H1 (cell line): ENCODE results near the gene SIK1. TPM values are rescaled to one million over a fixed set of nuclear protein-coding genes. Genes with fewer than 3 reads are reported as not detected.
A peak's percentile ranks its signal among the peaks of the same experiment; 100 is the strongest.

Experiments
- CTCF ChIA-PET: fragments of 300-600 bp; sonication (Branson Sonifier 250); formaldehyde crosslinking; loops from one replicate; lab custom pipeline; 2021; ENCODE audit not compliant: partially characterized antibody; lab: Charles Lee
- POLR2A ChIA-PET: fragments of 300-600 bp; sonication (Branson Sonifier 250); formaldehyde crosslinking; loops from one replicate; lab custom pipeline; 2021; ENCODE audit warnings: inconsistent platforms; ENCODE audit not compliant: partially characterized antibody; lab: Charles Lee
- DNase-seq, 2 experiments: peaks; one replicate each; pipeline versions ENCODE4 v3.0.0 to v3.0.0-alpha.2; 2010 to 2022; ENCODE audit warnings: low spot score in 2 of 2, low read depth in 1 of 2, mixed read lengths in 1 of 2
- FAIRE-seq: peaks from 2 replicates; lab custom pipeline; 2011; peaks lifted over from hg19 to GRCh38; lab: Jason Lieb, UNC
- H2AFZ ChIP-seq: 2 replicates; pipeline ENCODE4 v1.8.1; 2012; ENCODE audit warnings: low read length, inconsistent platforms
- H2AK5ac ChIP-seq: 2 replicates; pipeline ENCODE4 v1.6.1; 2013; ENCODE audit warnings: low read depth, low read length
- H2BK120ac ChIP-seq: replicated peaks from 2 replicates; pipeline ENCODE3; 2013; ENCODE audit warnings: low read depth, low read length, inconsistent platforms
- H2BK12ac ChIP-seq: 2 replicates; pipeline ENCODE4 v1.6.1; 2013; ENCODE audit warnings: low read depth, low read length
- H2BK15ac ChIP-seq: 2 replicates; pipeline ENCODE4 v1.6.1; 2013; ENCODE audit warnings: low read length
- H2BK20ac ChIP-seq: 2 replicates; pipeline ENCODE4 v1.6.1; 2013; ENCODE audit warnings: low read length
- H2BK5ac ChIP-seq: 2 replicates; pipeline ENCODE4 v1.6.1; 2013; ENCODE audit warnings: low read depth, low read length
- H3K14ac ChIP-seq: 2 replicates; pipeline ENCODE4 v1.6.1; 2013; ENCODE audit warnings: inconsistent platforms; ENCODE audit not compliant: insufficient read length
- H3K18ac ChIP-seq: 2 replicates; pipeline ENCODE4 v1.6.1; 2013; ENCODE audit warnings: low read length; ENCODE audit errors: extremely low read depth
- H3K23ac ChIP-seq: 2 replicates; pipeline ENCODE4 v1.6.1; 2013; ENCODE audit warnings: inconsistent platforms; ENCODE audit not compliant: insufficient read length
- H3K23me2 ChIP-seq: 2 replicates; pipeline ENCODE4 v1.6.1; 2013; ENCODE audit warnings: low read depth, low read length
- H3K27ac ChIP-seq: 2 replicates; pipeline ENCODE4 v1.6.1; 2011; ENCODE audit warnings: low read depth, low read length, inconsistent platforms
- H3K27me3 ChIP-seq, 4 experiments: replicated peaks in 1 of 4; 1 replicate in 1 of 4; 2 replicates in 3 of 4; pipeline versions ENCODE4 v1.6.1 to v1.8.1; 2011 to 2013; ENCODE audit warnings: low read length in 3 of 4, mild to moderate bottlenecking in 3 of 4, inconsistent platforms in 2 of 4, mixed read lengths in 2 of 4, moderate library complexity in 1 of 4; ENCODE audit not compliant: control insufficient read depth in 3 of 4, insufficient read depth in 3 of 4; ENCODE audit errors: extremely low read depth in 1 of 4
- H3K36me3 ChIP-seq, 4 experiments: 2 replicates each; pipeline versions ENCODE4 v1.6.1 to v1.8.1; 2011 to 2013; ENCODE audit warnings: mild to moderate bottlenecking in 4 of 4, low read length in 3 of 4, moderate library complexity in 2 of 4, control low read depth in 1 of 4, inconsistent platforms in 1 of 4; ENCODE audit not compliant: insufficient read depth in 4 of 4, control insufficient read depth in 2 of 4
- H3K4ac ChIP-seq: replicated peaks from 2 replicates; pipeline ENCODE3; 2013; ENCODE audit warnings: low read length, low read depth, mixed read lengths, inconsistent platforms; ENCODE audit not compliant: insufficient read length
- H3K4me1 ChIP-seq, 4 experiments: replicated peaks in 1 of 4; 1 replicate in 1 of 4; 2 replicates in 3 of 4; pipeline versions ENCODE4 v1.6.1 to v1.8.1; 2011 to 2013; ENCODE audit warnings: low read length in 3 of 4, inconsistent platforms in 2 of 4, mixed read lengths in 1 of 4; ENCODE audit not compliant: insufficient read depth in 4 of 4, control insufficient read depth in 3 of 4
- H3K4me2 ChIP-seq, 2 experiments: 2 replicates each; pipeline versions ENCODE4 v1.6.1 to v1.8.1; 2011 to 2013; ENCODE audit warnings: low read depth in 2 of 2, low read length in 2 of 2, control low read depth in 1 of 2, inconsistent platforms in 1 of 2, mild to moderate bottlenecking in 1 of 2; ENCODE audit not compliant: insufficient read depth in 1 of 2
- H3K4me3 ChIP-seq, 4 experiments: fragments of 200-600, 300-600 bp in 1 of 4; sonication (generic), shearing (Covaris generic), sonication (Bioruptor Twin) in 1 of 4; 2 replicates each; pipeline versions ENCODE4 v1.5.1 to v1.8.1; 2011 to 2016; ENCODE audit warnings: low read length in 4 of 4, low read depth in 3 of 4, control low read depth in 2 of 4, inconsistent platforms in 2 of 4, mild to moderate bottlenecking in 2 of 4, mixed read lengths in 1 of 4, moderate library complexity in 1 of 4; ENCODE audit not compliant: insufficient read depth in 2 of 4; ENCODE audit errors: extremely low read depth in 1 of 4
- H3K56ac ChIP-seq: replicated peaks from 2 replicates; pipeline ENCODE3; 2013; ENCODE audit warnings: low read depth, mild to moderate bottlenecking, mixed read lengths, low read length, inconsistent platforms; ENCODE audit not compliant: insufficient read length
- H3K79me1 ChIP-seq: 2 replicates; pipeline ENCODE4 v1.6.1; 2013; ENCODE audit warnings: low read depth, low read length, control low read depth
- H3K79me2 ChIP-seq, 2 experiments: 2 replicates each; pipeline versions ENCODE4 v1.6.1 to v1.8.1; 2012 to 2013; ENCODE audit warnings: low read length in 2 of 2, mild to moderate bottlenecking in 2 of 2, inconsistent platforms in 1 of 2; ENCODE audit not compliant: insufficient read depth in 2 of 2, control insufficient read depth in 1 of 2
- H3K9ac ChIP-seq, 4 experiments: replicated peaks in 1 of 4; 1 replicate in 1 of 4; 2 replicates in 3 of 4; pipeline versions ENCODE4 v1.6.1 to v1.8.1; 2011 to 2013; ENCODE audit warnings: low read depth in 3 of 4, low read length in 3 of 4, control low read depth in 2 of 4, mild to moderate bottlenecking in 2 of 4, moderate library complexity in 2 of 4, inconsistent platforms in 1 of 4; ENCODE audit errors: extremely low read depth in 1 of 4
- H3K9me3 ChIP-seq, 2 experiments: 2 replicates each; pipeline versions ENCODE4 v1.6.1 to v1.8.1; 2012 to 2013; ENCODE audit warnings: mild to moderate bottlenecking in 2 of 2, moderate library complexity in 2 of 2, control low read depth in 1 of 2, inconsistent platforms in 1 of 2, low read depth in 1 of 2, low read length in 1 of 2, mixed read lengths in 1 of 2; ENCODE audit not compliant: insufficient read depth in 2 of 2
- H4K20me1 ChIP-seq, 2 experiments: replicated peaks in 1 of 2; 2 replicates each; pipeline versions ENCODE3 to v1.8.1; 2011 to 2013; ENCODE audit warnings: inconsistent platforms in 2 of 2, low read length in 2 of 2, mild to moderate bottlenecking in 1 of 2; ENCODE audit not compliant: insufficient read depth in 2 of 2, control insufficient read depth in 1 of 2
- H4K5ac ChIP-seq: 2 replicates; pipeline ENCODE4 v1.6.1; 2013; ENCODE audit warnings: low read length, low read depth, mixed read lengths, inconsistent platforms; ENCODE audit not compliant: insufficient read length
- H4K8ac ChIP-seq: 2 replicates; pipeline ENCODE4 v1.8.0; 2013; ENCODE audit warnings: mild to moderate bottlenecking, moderate library complexity, low read length, inconsistent platforms; ENCODE audit not compliant: insufficient read depth; ENCODE audit errors: extremely low read depth
- H4K91ac ChIP-seq: replicated peaks from 2 replicates; pipeline ENCODE3; 2013; ENCODE audit warnings: low read length, mixed read lengths, inconsistent platforms; ENCODE audit not compliant: insufficient read length
- BACH1 ChIP-seq: IDR thresholded peaks from 2 replicates; pipeline ENCODE4 v1.6.1; 2012; ENCODE audit warnings: low read length, improper control_type of control experiment
- SIRT6 ChIP-seq: IDR thresholded peaks from one replicate; pipeline ENCODE4 v1.7.1; 2012; ENCODE audit warnings: low read length, inconsistent platforms
- WGBS, 2 experiments: shearing (Covaris generic) in 1 of 2; methylation state at CpG; one replicate each; pipeline versions ENCODE4 v1.1.6 to v1.1.7; 2013 to 2015; ENCODE audit warnings: low lambda C conversion rate in 2 of 2, mixed read lengths in 2 of 2, inconsistent platforms in 1 of 2, low coverage in 1 of 2, missing lambda C conversion rate in 1 of 2; ENCODE audit not compliant: insufficient replicate concordance in 2 of 2, insufficient coverage in 1 of 2, insufficient read length in 1 of 2; ENCODE audit errors: extremely low coverage in 1 of 2, missing lambda C conversion rate in 1 of 2; 5-methylcytosine and 5-hydroxymethylcytosine counted together
- polyA plus RNA-seq, 7 experiments: library from polyadenylated mRNA; depleted of rRNA in 3 of 7; stranded (reverse) in 5 of 7; unstranded in 2 of 7; fragments of >200 nt in 5 of 7; fragments of 200-250 nt in 2 of 7; gene quantifications; 1 replicate in 5 of 7; 2 replicates in 1 of 7; 4 replicates in 1 of 7; pipeline versions ENCODE4 v1.2.1 to v1.2.3, GENCODE V29; 2011 to 2013; ENCODE audit warnings: missing spikeins in 2 of 7, mixed read lengths in 2 of 7
- total RNA-seq: library from RNA; stranded (reverse); fragmentation: NEBNext Ultra II Directional; extraction: Animal tissue kit (Norgen Biotek cat#: 25700); gene quantifications from 2 replicates; pipeline ENCODE4 v1.2.1, GENCODE V29; 2021

SIK1 gene
- total and polyA plus RNA-seq, 2 of the 8 experiments (the other 6 are each of a cell fraction or from before 2014, with no cell fraction given) = 1.5 to 6.7 TPM

DNA sequence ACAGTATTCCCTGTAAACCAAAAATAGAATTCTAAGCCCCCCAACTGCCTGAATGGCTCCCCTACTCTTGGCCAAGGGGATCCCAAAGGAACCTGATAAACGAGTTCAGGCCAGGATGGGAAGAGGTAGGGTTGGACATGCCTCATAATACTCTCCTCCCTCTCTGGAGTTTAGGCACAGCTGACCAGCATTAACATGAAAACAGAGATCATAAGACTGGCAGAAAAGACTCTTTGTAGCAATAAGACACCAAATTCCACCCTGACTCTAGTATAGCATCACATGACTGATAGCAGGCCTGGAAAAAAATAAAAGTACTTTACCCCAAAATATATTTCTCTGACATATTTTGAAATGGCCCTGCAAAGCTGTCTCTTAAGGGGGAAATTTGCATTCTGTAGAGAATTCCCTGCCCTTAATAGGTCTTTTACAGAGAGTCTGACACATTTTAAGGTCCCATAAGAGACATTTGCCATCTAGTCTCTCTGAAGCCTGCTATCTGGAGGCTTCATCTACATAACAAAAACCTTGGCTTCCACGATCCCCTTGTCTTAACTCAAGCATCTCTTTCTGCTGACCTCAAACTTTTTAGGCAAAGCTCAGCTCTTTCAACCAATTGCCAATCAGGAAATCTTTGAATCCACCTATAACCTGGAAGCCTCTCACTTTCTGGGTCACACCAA lies 55.9 kb downstream of the SIK1 start:
- Histone ChIP-seq H3K23me2 (peaks cover 3% of the 10 kb centered on the region; the same call in 1 of the 2 replicates), H2AFZ (no peak overlapping the region), H2BK15ac (0 out of 2 replicates have a peak overlapping the region, but pooled peaks have one; percentile 61), H2BK120ac (no peak overlapping the region), H3K4me3 (no peak overlapping the region; a peak in 1 of 8 replicates), H3K4me2 (no peak overlapping the region), H3K27me3 (no peaks in the 10 kb centered on the region), H4K8ac (no peak overlapping the region), H3K23ac (no peak overlapping the region), H2BK12ac (no peak overlapping the region), H3K79me2 (no peaks in the 10 kb centered on the region), H2BK5ac (peak overlapping the region; percentile 56; the same call in 1 of the 2 replicates), H3K79me1 (no peaks in the 10 kb centered on the region), H3K27ac (no peak overlapping the region), H2BK20ac (no peak overlapping the region), H3K4me1 (peaks cover 0 to 4% (median 3%) of the 10 kb centered on the region in 4 experiments; a peak in 4 of 7 replicates), H3K4ac (no peak overlapping the region), H4K20me1 (peaks cover 0 to 3% of the 10 kb centered on the region in 2 experiments), H2AK5ac (no peak overlapping the region), H3K18ac (no peak overlapping the region), H3K56ac (no peak overlapping the region), H3K9ac (no peak overlapping the region), H4K5ac (no peak overlapping the region), H3K36me3 (no peaks in the 10 kb centered on the region), H3K9me3 (no peaks in the 10 kb centered on the region), H3K14ac (no peak overlapping the region), H4K91ac (no peak overlapping the region)
- 54% methylated on average over 2 of the region's 2 CpGs; no CpG with 5 or more reads in 1 of the 2 experiments for WGBS, 2 experiments
- FAIRE-seq (no peak), DNase-seq (no peak)
- ChIA-PET CTCF (no interaction called here), POLR2A (no interaction called here)
- no peak for TF ChIP-seq BACH1
- no peak for TF ChIP-seq SIRT6
